A673 (cell line): Measurements from ENCODE around the gene NUDT8. TPM values are rescaled to one million over a fixed set of nuclear protein-coding genes. Genes with fewer than 3 reads are reported as not detected.
A peak's percentile ranks its signal among the peaks of the same experiment; 100 is the strongest.

ENCODE experiments used
- BruUV-seq: library from RNA; stranded (reverse); fragments of 400-500 nt; replicated peaks from 2 replicates; lab custom pipeline; 2021; lab: Mats Ljungman, UMichigan
- CTCF ChIA-PET: fragments of 300-600 bp; sonication (Branson Sonifier 250); formaldehyde crosslinking; loops from one replicate; lab custom pipeline; 2022; ENCODE audit warnings: antibody characterized with exemption; lab: Charles Lee
- POLR2A ChIA-PET: fragments of 300-600 bp; sonication (Branson Sonifier 250); formaldehyde crosslinking; loops from one replicate; lab custom pipeline; 2022; ENCODE audit warnings: antibody characterized with exemption; ENCODE audit not compliant: low non-redundant PET; lab: Charles Lee
- DNase-seq: peaks from one replicate; pipeline ENCODE4 v3.0.0-alpha.2; 2015; ENCODE audit warnings: low spot score
- H3K27ac ChIP-seq: fragments of 200-600 bp; sonication (generic); 2 replicates; pipeline ENCODE4 v1.5.1; 2016; ENCODE audit warnings: mixed run types, low read depth, mild to moderate bottlenecking, mixed read lengths, antibody characterized with exemption, low read length; ENCODE audit not compliant: poor library complexity, severe bottlenecking
- H3K27me3 ChIP-seq: fragments of 200-600 bp; sonication (generic); replicated peaks from 2 replicates; pipeline ENCODE4 v1.6.1; 2017; ENCODE audit warnings: mixed run types, low read depth, mild to moderate bottlenecking, mixed read lengths, antibody characterized with exemption, low read length; ENCODE audit not compliant: insufficient read depth, poor library complexity
- H3K36me3 ChIP-seq: fragments of 200-600 bp; sonication (generic); 2 replicates; pipeline ENCODE4 v1.6.1; 2016; ENCODE audit warnings: mixed run types, mild to moderate bottlenecking, mixed read lengths, antibody characterized with exemption, low read length; ENCODE audit not compliant: insufficient read depth, poor library complexity, severe bottlenecking
- H3K4me1 ChIP-seq: fragments of 200-600 bp; sonication (generic); 2 replicates; pipeline ENCODE4 v1.6.1; 2017; ENCODE audit warnings: mixed run types, mild to moderate bottlenecking, mixed read lengths, antibody characterized with exemption, low read length; ENCODE audit not compliant: insufficient read depth, poor library complexity, severe bottlenecking
- H3K4me3 ChIP-seq: fragments of 200-600 bp; sonication (generic); 2 replicates; pipeline ENCODE4 v1.5.1; 2016; ENCODE audit warnings: low read depth, mixed run types, mild to moderate bottlenecking, mixed read lengths, low read length; ENCODE audit not compliant: poor library complexity, severe bottlenecking
- H3K9me3 ChIP-seq: fragments of 200-600 bp; sonication (generic); 2 replicates; pipeline ENCODE4 v1.6.1; 2016; ENCODE audit warnings: mixed run types, low read depth, mild to moderate bottlenecking, mixed read lengths, antibody characterized with exemption, low read length; ENCODE audit not compliant: poor library complexity, severe bottlenecking
- CTCF ChIP-seq: fragments of 300-800, 200-600 bp; sonication (generic); conservative IDR thresholded peaks from 2 replicates; pipeline ENCODE4 v1.5.1; 2017; ENCODE audit warnings: low read depth, mild to moderate bottlenecking, antibody characterized with exemption, low read length, moderate library complexity, mixed read lengths
- EZH2 ChIP-seq: fragments of 200-600 bp; sonication (generic); IDR thresholded peaks from 2 replicates; pipeline ENCODE4 v1.6.1; 2017; ENCODE audit warnings: borderline replicate concordance, low read depth, mild to moderate bottlenecking, mixed read lengths, antibody characterized with exemption, low read length; ENCODE audit not compliant: poor library complexity, severe bottlenecking
- intact Hi-C: fragments of 100-400 bp; cut with micrococcal nuclease; formaldehyde crosslinking; loops from one replicate; pipeline ENCODE4 v1.10.0; 2022; ENCODE audit not compliant: unreplicated experiment
- total RNA-seq: library from RNA; stranded (reverse); gene quantifications from 2 replicates; pipeline ENCODE4 v1.2.3, GENCODE V29; 2021

NUDT8 gene
- total RNA-seq, 1 experiment from 2014 or later, result 3.4 TPM

DNA sequence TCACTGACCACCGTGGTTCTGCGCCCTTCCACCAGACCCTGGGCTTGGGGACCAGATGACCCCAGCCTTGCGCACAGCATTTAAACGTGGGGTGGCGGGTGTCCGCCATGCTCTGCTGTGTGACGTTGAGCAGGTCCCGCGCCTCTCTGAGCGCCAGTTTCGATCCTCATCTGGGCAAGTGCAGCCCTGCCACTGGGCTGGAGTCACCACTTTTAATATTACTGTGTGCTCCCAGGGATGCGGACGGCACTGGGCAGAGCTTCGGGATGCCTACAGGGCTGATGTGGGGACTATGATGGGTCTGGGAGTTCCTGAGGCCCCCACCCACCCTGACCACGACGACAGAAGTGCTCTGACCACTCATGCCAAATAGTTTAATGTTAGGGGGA is 1.2 kb upstream of the NUDT8 start:
- H3K27me3 ChIP-seq, result no peaks in the 10 kb centered on the region

DNA sequence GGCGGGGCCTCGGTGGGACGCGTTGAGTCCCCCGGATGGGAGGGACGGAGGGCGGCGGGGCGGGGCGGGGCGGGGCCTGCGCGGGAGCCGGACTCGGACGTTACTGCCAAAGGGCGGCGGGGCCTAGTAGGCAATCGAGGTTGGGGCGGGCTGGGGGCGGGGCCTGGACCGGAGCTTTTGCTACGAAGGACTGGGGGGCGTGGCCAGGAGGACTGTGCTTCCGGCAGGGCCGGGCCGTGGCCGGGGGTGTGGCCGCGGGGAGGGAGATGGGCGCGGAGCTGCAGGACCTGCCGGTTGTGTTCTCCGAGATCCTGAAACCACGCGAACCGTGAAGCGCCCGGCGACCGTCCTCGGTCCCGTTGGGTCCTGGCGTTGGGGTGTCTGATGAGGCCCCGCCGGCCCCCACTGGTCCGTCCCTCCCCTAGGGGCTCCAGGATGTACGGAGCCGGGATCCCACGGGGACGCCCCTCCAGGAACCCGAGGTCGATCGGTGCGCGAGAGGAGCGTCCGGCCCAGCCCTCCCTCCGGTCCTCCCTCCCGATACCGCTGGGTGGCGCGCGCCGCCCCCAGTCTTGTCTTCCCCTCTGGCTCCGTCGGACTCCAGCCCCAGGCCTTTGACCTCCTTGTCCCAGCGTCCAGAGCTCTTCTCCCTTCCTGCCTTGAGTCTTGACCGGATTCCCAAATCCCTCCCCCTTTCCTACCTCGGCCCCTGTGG is 648 bp upstream of the NUDT8 start:
- DNase-seq, result peak; percentile 99
- intact Hi-C loops, result loop anchor here (5.0 kb wide), 1 partner anchor 172 kb away; no protein-coding TSS in a partner anchor
- Histone ChIP-seq H3K27me3 (no peaks in the 10 kb centered on the region), H3K9me3 (no peaks in the 10 kb centered on the region), H3K4me1 (peaks cover 11% of the 10 kb centered on the region), H3K36me3 (no peaks in the 10 kb centered on the region), H3K27ac (peak overlapping the region; percentile 64), H3K4me3 (peak overlapping the region; percentile 61)
- POLR2A ChIA-PET, result interaction anchor here (0.6 to 0.9 kb wide), 2 partner anchors 16 to 369 kb away, joined by 3 to 5 read pairs; no protein-coding TSS in a partner anchor
- BruUV-seq, result no TSS peak
- TF ChIP-seq CTCF, result peak; percentile 73
- TF ChIP-seq EZH2, result no peak
- CTCF ChIA-PET, result interaction anchor here (0.5 to 2.4 kb wide), 5 partner anchors 16 to 228 kb away, joined by 3 to 16 read pairs (median 4); no protein-coding TSS in a partner anchor

More for the DNA sequence above, 1.2 kb upstream of the NUDT8 start:
- intact Hi-C loops, result loop anchor here (5.0 kb wide), 1 partner anchor 171 kb away; no protein-coding TSS in a partner anchor
- Histone ChIP-seq H3K27ac (peak overlapping the region; percentile 64), H3K4me1 (peaks cover 11% of the 10 kb centered on the region), H3K4me3 (peak overlapping the region; percentile 61), H3K36me3 (no peaks in the 10 kb centered on the region), H3K9me3 (no peaks in the 10 kb centered on the region)
- POLR2A ChIA-PET, result no interaction called here
- DNase-seq, result no peak
- CTCF ChIA-PET, result no interaction called here
- no TSS peak for BruUV-seq
- TF ChIP-seq CTCF (no peak), EZH2 (no peak)

DNA sequence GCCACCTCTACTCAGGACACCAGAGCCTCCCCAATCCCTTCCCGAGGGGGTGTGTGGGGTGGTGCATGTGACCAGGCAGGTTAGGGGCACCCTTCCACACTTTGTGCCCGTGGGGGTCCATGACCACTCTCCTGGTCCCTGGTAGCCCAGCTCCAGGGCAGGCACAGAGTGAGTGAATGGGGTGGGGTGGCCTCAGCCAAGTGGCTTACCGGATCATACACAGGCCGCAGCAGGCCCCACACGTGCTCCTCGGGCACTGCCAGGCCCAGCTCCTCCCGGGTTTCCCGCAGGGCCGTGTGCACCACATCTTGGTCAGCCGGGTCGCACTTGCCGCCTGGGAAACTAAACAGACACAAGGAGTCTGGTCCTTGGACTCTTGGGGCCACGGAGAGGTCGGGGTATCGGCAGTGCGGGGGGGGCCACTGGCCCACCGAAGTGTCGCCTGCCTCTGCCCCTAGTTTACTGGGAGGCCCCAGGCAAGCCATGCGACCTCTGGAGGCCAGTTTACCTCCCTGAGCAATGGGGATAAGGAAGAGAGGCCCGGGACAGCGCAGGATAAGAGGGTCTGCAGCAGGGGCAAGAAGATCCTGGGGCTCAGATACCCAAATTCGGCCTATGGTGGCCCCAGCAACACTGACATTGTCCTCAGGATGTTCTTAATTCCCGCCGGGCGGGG is 889 bp downstream of the NUDT8 start:
- intact Hi-C loops, result no loop called here
- H3K4me3 ChIP-seq, result peak overlapping the region; percentile 61
- TF ChIP-seq EZH2, result no peak
- ChIA-PET POLR2A (no interaction called here), CTCF (interaction anchor here (0.5 to 2.4 kb wide), 9 partner anchors 12 to 1311 kb away, joined by 3 to 16 read pairs (median 4); no protein-coding TSS in a partner anchor)
- H3K9me3 ChIP-seq, result no peaks in the 10 kb centered on the region
- peaks cover 11% of the 10 kb centered on the region for H3K4me1 ChIP-seq
- DNase-seq, result no peak
- no peak overlapping the region for H3K27ac ChIP-seq
- no TSS peak for BruUV-seq
- no peaks in the 10 kb centered on the region for H3K36me3 ChIP-seq
- no peaks in the 10 kb centered on the region for H3K27me3 ChIP-seq
